RKO (cell line): ENCODE data around the gene TMEM209.
"Not testable (repeated sequence)": the region's sequence is repeated elsewhere in the genome, so short reads cannot be mapped to it uniquely, and the experiment has no call there.

ENCODE experiments used
- DNase-seq: peaks from one replicate; pipeline ENCODE4 v3.0.0-alpha.2; 2016; ENCODE audit warnings: low spot score

TMEM209 gene

GRCh38 chr7:130162196-130162595 lies 43.0 kb downstream of the TMEM209 start:
- no peak for DNase-seq

- no peak for DNase-seq
Observed at GRCh38 chr7:130160455-130160854, 44.8 kb downstream of the TMEM209 start.

- DNase-seq: no peak
Observed at GRCh38 chr7:130160023-130160422, 45.2 kb downstream of the TMEM209 start.

GRCh38 chr7:130157700-130158099 lies 47.5 kb downstream of the TMEM209 start:
- DNase-seq: no peak

GRCh38 chr7:130156140-130156539 lies 49.1 kb downstream of the TMEM209 start:
- DNase-seq: no peak

- no peak for DNase-seq
Observed at GRCh38 chr7:130154501-130155317, 50.5 kb downstream of the TMEM209 start.

- DNase-seq: no peak
Observed at GRCh38 chr7:130154131-130154500, 51.1 kb downstream of the TMEM209 start.

- no peak for DNase-seq
Observed at GRCh38 chr7:130153211-130153908, 51.8 kb downstream of the TMEM209 start.

GRCh38 chr7:130152493-130153210 lies 52.6 kb downstream of the TMEM209 start:
- no peak for DNase-seq

- DNase-seq: no peak
Observed at GRCh38 chr7:130151591-130152492, 53.4 kb downstream of the TMEM209 start.

GRCh38 chr7:130150587-130150986 lies 54.6 kb downstream of the TMEM209 start:
- no peak for DNase-seq

- DNase-seq: no peak
Observed at GRCh38 chr7:130149281-130150139, 55.7 kb downstream of the TMEM209 start.

- no peak for DNase-seq
Observed at GRCh38 chr7:130148561-130148960, 56.6 kb downstream of the TMEM209 start.

GRCh38 chr7:130147710-130148325 lies 57.4 kb downstream of the TMEM209 start:
- DNase-seq: no peak

- DNase-seq: no peak
Observed at GRCh38 chr7:130146693-130147405, 58.4 kb downstream of the TMEM209 start.

GRCh38 chr7:130146142-130146541 lies 59.1 kb downstream of the TMEM209 start:
- not testable (repeated sequence) for DNase-seq

- DNase-seq: no peak
Observed at GRCh38 chr7:130145424-130146100, 59.6 kb downstream of the TMEM209 start.

- no peak for DNase-seq
Observed at GRCh38 chr7:130144312-130145171, 60.7 kb downstream of the TMEM209 start.
